ENCODE results near the gene TCF19. TPM values are rescaled to one million over a fixed set of nuclear protein-coding genes. Genes with fewer than 3 reads are reported as not detected.
A peak's percentile ranks its signal among the peaks of the same experiment; 100 is the strongest.

Gene TCF19
- total and polyA plus RNA-seq, 9 donors, result 9.3 to 18.4 (median 13.4) TPM

- Histone ChIP-seq H3K4me1 (ENCODE audit: control insufficient read depth, insufficient read depth, low read length) (peaks cover 14% of the 10 kb centered on the region), H3K9me3 (replicated peaks; ENCODE audit: control insufficient read depth, low read depth, low read length) (no peaks in the 10 kb centered on the region), H3K27me3 (ENCODE audit: control insufficient read depth, insufficient read depth, low read length) (no peaks in the 10 kb centered on the region), H3K36me3 (ENCODE audit: control insufficient read depth, insufficient read depth, low read length) (peaks cover 27% of the 10 kb centered on the region), H3K4me3 (ENCODE audit: low read length) (no peak overlapping the region), H3K27ac (ENCODE audit: low read length) (no peak overlapping the region)
- DNase-seq, result no peak
- 82% methylated on average over 13 of the region's 18 CpGs for WGBS (ENCODE audit: insufficient coverage)
Observed at GRCh38 chr6:31144296-31144969, 14.0 kb upstream of the TCF19 start.

GRCh38 chr6:31144970-31145340 is 13.4 kb upstream of the TCF19 start:
- peaks cover 12% of the 10 kb centered on the region for H3K4me1 ChIP-seq (ENCODE audit: control insufficient read depth, insufficient read depth, low read length)
- DNase-seq, result no peak
- no peak overlapping the region for H3K27ac ChIP-seq (ENCODE audit: low read length)
- WGBS (ENCODE audit: insufficient coverage), result 56% methylated on average over 7 of the region's 11 CpGs
- H3K4me3 ChIP-seq (ENCODE audit: low read length), result no peak overlapping the region
- no peaks in the 10 kb centered on the region for H3K27me3 ChIP-seq (ENCODE audit: control insufficient read depth, insufficient read depth, low read length)
- H3K36me3 ChIP-seq (ENCODE audit: control insufficient read depth, insufficient read depth, low read length), result peaks cover 33% of the 10 kb centered on the region
- H3K9me3 ChIP-seq (replicated peaks; ENCODE audit: control insufficient read depth, low read depth, low read length), result no peaks in the 10 kb centered on the region

- DNase-seq, result no peak
- no peak overlapping the region for H3K27ac ChIP-seq (ENCODE audit: low read length)
- H3K9me3 ChIP-seq (replicated peaks; ENCODE audit: control insufficient read depth, low read depth, low read length), result no peaks in the 10 kb centered on the region
- H3K27me3 ChIP-seq (ENCODE audit: control insufficient read depth, insufficient read depth, low read length), result no peaks in the 10 kb centered on the region
- 95% methylated on average over 9 of the region's 10 CpGs for WGBS (ENCODE audit: insufficient coverage)
- H3K4me1 ChIP-seq (ENCODE audit: control insufficient read depth, insufficient read depth, low read length), result peaks cover 12% of the 10 kb centered on the region
- H3K4me3 ChIP-seq (ENCODE audit: low read length), result no peak overlapping the region
- H3K36me3 ChIP-seq (ENCODE audit: control insufficient read depth, insufficient read depth, low read length), result peaks cover 37% of the 10 kb centered on the region
Observed at GRCh38 chr6:31145386-31145785, 13.0 kb upstream of the TCF19 start.

GRCh38 chr6:31149827-31150447 is 8.5 kb upstream of the TCF19 start:
- Histone ChIP-seq H3K4me3 (ENCODE audit: low read length) (no peak overlapping the region), H3K27me3 (ENCODE audit: control insufficient read depth, insufficient read depth, low read length) (no peaks in the 10 kb centered on the region), H3K36me3 (ENCODE audit: control insufficient read depth, insufficient read depth, low read length) (peaks cover 47% of the 10 kb centered on the region), H3K4me1 (ENCODE audit: control insufficient read depth, insufficient read depth, low read length) (no peaks in the 10 kb centered on the region), H3K9me3 (replicated peaks; ENCODE audit: control insufficient read depth, low read depth, low read length) (no peaks in the 10 kb centered on the region), H3K27ac (ENCODE audit: low read length) (no peak overlapping the region)
- 100% methylated on average over 3 of the region's 6 CpGs for WGBS (ENCODE audit: insufficient coverage)
- DNase-seq, result no peak

GRCh38 chr6:31152781-31153180 is 5.6 kb upstream of the TCF19 start:
- Histone ChIP-seq H3K27ac (ENCODE audit: low read length) (no peak overlapping the region), H3K9me3 (replicated peaks; ENCODE audit: control insufficient read depth, low read depth, low read length) (no peaks in the 10 kb centered on the region), H3K36me3 (ENCODE audit: control insufficient read depth, insufficient read depth, low read length) (peaks cover 44% of the 10 kb centered on the region), H3K4me3 (ENCODE audit: low read length) (no peak overlapping the region), H3K4me1 (ENCODE audit: control insufficient read depth, insufficient read depth, low read length) (peaks cover 4% of the 10 kb centered on the region), H3K27me3 (ENCODE audit: control insufficient read depth, insufficient read depth, low read length) (no peaks in the 10 kb centered on the region)
- WGBS (ENCODE audit: insufficient coverage), result 77% methylated on average over 7 of the region's 7 CpGs
- DNase-seq, result no peak

GRCh38 chr6:31154436-31154835 is 4.0 kb upstream of the TCF19 start:
- no peak for DNase-seq
- 79% methylated on average over 10 of the region's 15 CpGs for WGBS (ENCODE audit: insufficient coverage)
- peaks cover 40% of the 10 kb centered on the region for H3K36me3 ChIP-seq (ENCODE audit: control insufficient read depth, insufficient read depth, low read length)
- no peak overlapping the region for H3K27ac ChIP-seq (ENCODE audit: low read length)
- no peaks in the 10 kb centered on the region for H3K9me3 ChIP-seq (replicated peaks; ENCODE audit: control insufficient read depth, low read depth, low read length)
- no peaks in the 10 kb centered on the region for H3K27me3 ChIP-seq (ENCODE audit: control insufficient read depth, insufficient read depth, low read length)
- H3K4me1 ChIP-seq (ENCODE audit: control insufficient read depth, insufficient read depth, low read length), result peaks cover 11% of the 10 kb centered on the region
- no peak overlapping the region for H3K4me3 ChIP-seq (ENCODE audit: low read length)

GRCh38 chr6:31156641-31157040 is 1.7 kb upstream of the TCF19 start:
- Histone ChIP-seq H3K27me3 (ENCODE audit: control insufficient read depth, insufficient read depth, low read length) (no peaks in the 10 kb centered on the region), H3K27ac (ENCODE audit: low read length) (no peak overlapping the region), H3K4me3 (ENCODE audit: low read length) (no peak overlapping the region), H3K4me1 (ENCODE audit: control insufficient read depth, insufficient read depth, low read length) (peaks cover 17% of the 10 kb centered on the region), H3K36me3 (ENCODE audit: control insufficient read depth, insufficient read depth, low read length) (peaks cover 20% of the 10 kb centered on the region), H3K9me3 (replicated peaks; ENCODE audit: control insufficient read depth, low read depth, low read length) (no peaks in the 10 kb centered on the region)
- DNase-seq, result no peak
- 96% methylated on average over 4 of the region's 7 CpGs for WGBS (ENCODE audit: insufficient coverage)

GRCh38 chr6:31157513-31158139 is 763 bp upstream of the TCF19 start, which contains the start of gene CCHCR1:
Gene CCHCR1, minus strand, starts transcription at chr6:31157802. Its CDS starts 202 bp downstream, at chr6:31157600.
- H3K4me3 ChIP-seq (ENCODE audit: low read length), result peak within 1 kb of the TSS; percentile 84
- H3K27ac ChIP-seq (ENCODE audit: low read length), result peak within 1 kb of the TSS; percentile 91
- peaks cover 17% of the 10 kb centered on the region for H3K4me1 ChIP-seq (ENCODE audit: control insufficient read depth, insufficient read depth, low read length)
- H3K36me3 ChIP-seq (ENCODE audit: control insufficient read depth, insufficient read depth, low read length), result peaks cover 27% of the 10 kb centered on the region
- 3% methylated on average over 14 of the region's 14 CpGs for WGBS (ENCODE audit: insufficient coverage)
- no peak for DNase-seq
- H3K27me3 ChIP-seq (ENCODE audit: control insufficient read depth, insufficient read depth, low read length), result no peaks in the 10 kb centered on the region
- no peaks in the 10 kb centered on the region for H3K9me3 ChIP-seq (replicated peaks; ENCODE audit: control insufficient read depth, low read depth, low read length)

- H3K36me3 ChIP-seq (ENCODE audit: control insufficient read depth, insufficient read depth, low read length), result peaks cover 37% of the 10 kb centered on the region
- no peak for DNase-seq
- no peaks in the 10 kb centered on the region for H3K9me3 ChIP-seq (replicated peaks; ENCODE audit: control insufficient read depth, low read depth, low read length)
- peak overlapping the region; percentile 84 for H3K4me3 ChIP-seq (ENCODE audit: low read length)
- H3K27ac ChIP-seq (ENCODE audit: low read length), result peak overlapping the region; percentile 91
- peaks cover 17% of the 10 kb centered on the region for H3K4me1 ChIP-seq (ENCODE audit: control insufficient read depth, insufficient read depth, low read length)
- WGBS (ENCODE audit: insufficient coverage), result 8% methylated on average over 25 of the region's 35 CpGs
- no peaks in the 10 kb centered on the region for H3K27me3 ChIP-seq (ENCODE audit: control insufficient read depth, insufficient read depth, low read length)
Observed at GRCh38 chr6:31158863-31159855, 770 bp downstream of the TCF19 start.
